Measurements from ENCODE around the gene MLIP. TPM values are rescaled to one million over a fixed set of nuclear protein-coding genes. Genes with fewer than 3 reads are reported as not detected.

MLIP gene
- total RNA-seq, 1 experiment from 2014 or later: 0.59 TPM

DNA sequence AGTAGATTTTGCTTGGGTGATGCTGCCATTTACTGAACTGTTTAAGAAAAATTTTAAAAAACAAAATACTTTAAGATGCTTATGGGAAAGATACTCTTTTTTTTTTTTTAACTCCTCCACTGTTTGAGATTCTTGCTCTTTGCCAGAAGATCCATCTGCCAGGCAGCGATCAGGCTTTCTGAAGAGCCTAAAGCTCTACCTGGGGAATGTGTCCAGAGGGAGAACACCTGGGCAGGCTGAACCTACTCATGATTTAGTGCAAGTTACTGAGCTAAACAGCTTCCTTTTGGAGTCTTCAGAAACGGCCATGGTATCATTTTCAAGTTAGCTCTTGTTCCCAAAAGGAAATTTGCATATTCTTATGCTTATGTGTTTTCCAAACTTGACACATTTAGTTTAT lies 23.5 kb upstream of the MLIP start:
- ATAC-seq (no peak), DNase-seq (ENCODE audit: low read depth, low spot score) (no peak)
- CTCF ChIA-PET: no interaction called here
- no peaks in the 10 kb centered on the region for H3K9me2 ChIP-seq (ENCODE audit: insufficient read depth)
- H3K4me3 ChIP-seq (replicated peaks in 1 of 2; ENCODE audit: low read depth in 1 of 2, low read length in 2 of 2): no peak overlapping the region
- no peak overlapping the region for H3K4me2 ChIP-seq (ENCODE audit: low read length)
- no TSS peak for BruUV-seq (replicated peaks)
- no peak for TF ChIP-seq SRF (IDR thresholded peaks at IDR 0.05; ENCODE audit: low read depth)
- TF ChIP-seq RAD21 (IDR thresholded peaks at IDR 0.05; ENCODE audit: low read depth): no peak
- no peak for TF ChIP-seq MAX (IDR thresholded peaks at IDR 0.05)
- no peak for TF ChIP-seq ZNF274 (IDR thresholded peaks at IDR 0.05; ENCODE audit: low read depth, low read length)
- no peak for TF ChIP-seq FOSL1 (IDR thresholded peaks at IDR 0.05; ENCODE audit: low read depth)
- no peak for TF ChIP-seq ELF1 (IDR thresholded peaks at IDR 0.05; ENCODE audit: borderline replicate concordance, low read depth)
- no peak for TF ChIP-seq JUND (IDR thresholded peaks at IDR 0.05)
- TF ChIP-seq ZBTB33 (IDR thresholded peaks at IDR 0.05; ENCODE audit: extremely low read depth, insufficient replicate concordance, low read length): no peak
- no peak for TF ChIP-seq SP1 (IDR thresholded peaks at IDR 0.05; ENCODE audit: low read depth)
- TF ChIP-seq EZH2 (IDR thresholded peaks at IDR 0.05): no peak
- TF ChIP-seq POLR2A (IDR thresholded peaks at IDR 0.05; ENCODE audit: borderline replicate concordance, extremely low read depth, insufficient read depth, insufficient read length): no peak
- no peak for TF ChIP-seq YY1 (IDR thresholded peaks at IDR 0.05; ENCODE audit: extremely low read depth, insufficient replicate concordance, low read depth, low read length)
- intact Hi-C loops (cut with micrococcal nuclease): no loop called here
- POLR2A ChIA-PET: no interaction called here
- H3K9ac ChIP-seq (ENCODE audit: low read length): no peak overlapping the region
- no peaks in the 10 kb centered on the region for H3K9me3 ChIP-seq (ENCODE audit: control insufficient read depth in 1 of 2, insufficient read depth in 1 of 2, low read depth in 1 of 2, low read length in 2 of 2)
- H3K27me3 ChIP-seq (ENCODE audit: insufficient read depth, low read length): no peaks in the 10 kb centered on the region
- H3K36me3 ChIP-seq (ENCODE audit: control insufficient read depth in 1 of 2, insufficient read depth in 2 of 2, low read length in 2 of 2): no peaks in the 10 kb centered on the region
- RAD21 ChIA-PET (ENCODE audit: low non-redundant PET in 1 of 2, low total read pairs in 2 of 2, uncharacterized antibody in 2 of 2, unreplicated experiment in 2 of 2): no interaction called here
- H3K79me2 ChIP-seq (ENCODE audit: insufficient read depth, low read length): no peaks in the 10 kb centered on the region
- no peak overlapping the region for H2AFZ ChIP-seq (ENCODE audit: low read depth, low read length, poor library complexity, severe bottlenecking)
- H3K4me1 ChIP-seq (ENCODE audit: control insufficient read depth in 1 of 2, insufficient read depth in 2 of 2, low read length in 2 of 2): no peaks in the 10 kb centered on the region; a peak in 1 of 4 replicates
- no peaks in the 10 kb centered on the region for H4K20me1 ChIP-seq (ENCODE audit: insufficient read depth)
- no peak overlapping the region for H3K27ac ChIP-seq (ENCODE audit: low read depth, low read length)

Data from HCT116 (cell line).